Measurements from ENCODE around the gene ABHD2.
A peak's percentile ranks its signal among the peaks of the same experiment; 100 is the strongest.

- TF ChIP-seq CTCF (IDR thresholded peaks at IDR 0.05; ENCODE audit: low read length) (peak; percentile 98), EZH2 (optimal IDR thresholded peaks at IDR 0.05; ENCODE audit: low read depth, low read length) (no peak), EZH2phosphoT487 (IDR thresholded peaks at IDR 0.05; ENCODE audit: low read length) (no peak)
Measured at GRCh38 chr15:89206908-89207331, 118.7 kb downstream of the ABHD2 start.

Measured in MM.1S (cell line).